Keratinocyte (primary cell): ENCODE results near the gene MT1B. TPM values are rescaled to one million over a fixed set of nuclear protein-coding genes. Genes with fewer than 3 reads are reported as not detected.

Experiments used
- DNase-seq: peaks from one replicate; pipeline ENCODE4 v3.0.0-alpha.2; 2011; ENCODE audit warnings: low read depth, missing footprints, low spot score
- FAIRE-seq: peaks from 2 replicates; lab custom pipeline; 2011; peaks lifted over from hg19 to GRCh38; lab: Jason Lieb, UNC
- H2AFZ ChIP-seq: 2 replicates; pipeline ENCODE4 v1.6.0; 2012; ENCODE audit warnings: low read length, control low read depth, inconsistent platforms; ENCODE audit not compliant: control insufficient read depth
- H3K27ac ChIP-seq: 2 replicates; pipeline ENCODE4 v1.5.1; 2011; ENCODE audit warnings: low read length; ENCODE audit not compliant: control insufficient read depth, insufficient read depth
- H3K27me3 ChIP-seq: 3 replicates; pipeline ENCODE4 v1.6.0; 2011; ENCODE audit warnings: low read length; ENCODE audit not compliant: control insufficient read depth, insufficient read depth; ENCODE audit errors: extremely low read depth
- H3K36me3 ChIP-seq, 2 experiments: 2 replicates in 1 of 2; 3 replicates in 1 of 2; pipeline ENCODE4 v1.5.1; 2011; ENCODE audit warnings: low read length in 2 of 2, mild to moderate bottlenecking in 1 of 2; ENCODE audit not compliant: control insufficient read depth in 2 of 2, insufficient read depth in 2 of 2; ENCODE audit errors: extremely low read depth in 1 of 2
- H3K4me1 ChIP-seq: 3 replicates; pipeline ENCODE4 v1.5.1; 2011; ENCODE audit warnings: low read length; ENCODE audit not compliant: control insufficient read depth, insufficient read depth; ENCODE audit errors: extremely low read depth
- H3K4me2 ChIP-seq: 3 replicates; pipeline ENCODE4 v1.6.0; 2011; ENCODE audit warnings: low read depth, low read length; ENCODE audit not compliant: control insufficient read depth, insufficient read depth; ENCODE audit errors: extremely low read depth
- H3K4me3 ChIP-seq, 3 experiments: fragments of 200-600 bp in 1 of 3; sonication (generic) in 1 of 3; 2 replicates in 2 of 3; 3 replicates in 1 of 3; pipeline ENCODE4 v1.5.1; 2011 to 2016; ENCODE audit warnings: low read length in 3 of 3, mild to moderate bottlenecking in 3 of 3, control low read depth in 2 of 3, inconsistent platforms in 1 of 3, low read depth in 1 of 3, mixed read lengths in 1 of 3, mixed run types in 1 of 3, moderate library complexity in 1 of 3; ENCODE audit not compliant: control insufficient read depth in 2 of 3, insufficient read depth in 2 of 3; ENCODE audit errors: extremely low read depth in 1 of 3
- H3K79me2 ChIP-seq: 2 replicates; pipeline ENCODE4 v1.6.0; 2012; ENCODE audit warnings: low read length; ENCODE audit not compliant: control insufficient read depth, insufficient read depth
- H3K9ac ChIP-seq: 3 replicates; pipeline ENCODE4 v1.6.0; 2011; ENCODE audit warnings: low read length; ENCODE audit not compliant: control insufficient read depth, insufficient read depth; ENCODE audit errors: extremely low read depth
- H3K9me1 ChIP-seq: 3 replicates; pipeline ENCODE4 v1.6.0; 2011; ENCODE audit warnings: low read length; ENCODE audit not compliant: control insufficient read depth, insufficient read depth; ENCODE audit errors: extremely low read depth
- H3K9me3 ChIP-seq: 2 replicates; pipeline ENCODE4 v1.5.1; 2012; ENCODE audit warnings: low read depth, low read length; ENCODE audit not compliant: control insufficient read depth
- H4K20me1 ChIP-seq: 3 replicates; pipeline ENCODE4 v1.6.0; 2011; ENCODE audit warnings: low read length; ENCODE audit not compliant: control insufficient read depth, insufficient read depth; ENCODE audit errors: extremely low read depth
- CTCF ChIP-seq, 3 experiments: IDR thresholded peaks in 1 of 3; conservative IDR thresholded peaks in 1 of 3; optimal IDR thresholded peaks in 1 of 3; 2 replicates in 2 of 3; 3 replicates in 1 of 3; pipeline versions ENCODE3 to v1.5.1; 2011; ENCODE audit warnings: low read length in 3 of 3, mild to moderate bottlenecking in 3 of 3, moderate library complexity in 2 of 3, control low read depth in 1 of 3, inconsistent platforms in 1 of 3; ENCODE audit not compliant: insufficient read depth in 2 of 3; ENCODE audit errors: extremely low read depth in 1 of 3
- EZH2 ChIP-seq: IDR thresholded peaks from one replicate; pipeline ENCODE4 v1.6.1; 2012; ENCODE audit warnings: inconsistent platforms, mild to moderate bottlenecking, low read length, moderate library complexity
- dilution Hi-C: fragments of 300-500 bp; cut with MboI; formaldehyde crosslinking; loops from one replicate; pipeline ENCODE4 v1.7.0; 2020; ENCODE audit warnings: low sequenced_read_pairs; ENCODE audit not compliant: extremely low pct_ligation_motif_present
- polyA plus RNA-seq, 5 experiments: library from polyadenylated mRNA; depleted of rRNA in 3 of 5; stranded (reverse) in 3 of 5; stranded (forward) in 1 of 5; unstranded in 1 of 5; fragments of >200 nt; gene quantifications; 1 replicate in 1 of 5; 2 replicates in 3 of 5; 3 replicates in 1 of 5; pipeline versions ENCODE4 v1.2.1 to v1.2.3, GENCODE V29; 2011 to 2012; ENCODE audit warnings: missing spikeins in 2 of 5, low read depth in 1 of 5, low replicate concordance in 1 of 5

The MT1B gene
- polyA plus RNA-seq, 1 donor (not counting 4 experiments of a cell fraction or from before 2014, with no cell fraction given): not detected

- Histone ChIP-seq H3K4me2 (no peak overlapping the region), H4K20me1 (no peaks in the 10 kb centered on the region), H2AFZ (no peak overlapping the region), H3K4me1 (peaks cover 25% of the 10 kb centered on the region), H3K9ac (no peak overlapping the region), H3K9me3 (no peaks in the 10 kb centered on the region), H3K79me2 (peaks cover 4% of the 10 kb centered on the region), H3K36me3 (peaks cover 0 to 2% of the 10 kb centered on the region in 2 experiments), H3K27me3 (no peaks in the 10 kb centered on the region), H3K4me3 (no peak overlapping the region), H3K9me1 (no peaks in the 10 kb centered on the region), H3K27ac (no peak overlapping the region)
- FAIRE-seq (no peak), DNase-seq (no peak)
- TF ChIP-seq EZH2 (no peak), CTCF (optimal IDR thresholded peaks at IDR 0.05 in 1 of 3, IDR thresholded peaks at IDR 0.05 in 1 of 3, conservative IDR thresholded peaks at IDR 0.05 in 1 of 3; ENCODE audit: extremely low read depth in 1 of 3, insufficient read depth in 2 of 3, low read length in 3 of 3) (no peak)
- dilution Hi-C loops: no loop called here
These were observed 27.5 kb downstream of the MT1B start for GRCh38 chr16:56679078-56679730.

GRCh38 chr16:56679818-56680217, 28.1 kb downstream of the MT1B start:
- peaks cover 4% of the 10 kb centered on the region for H3K79me2 ChIP-seq
- H3K9me3 ChIP-seq: no peaks in the 10 kb centered on the region
- peaks cover 30% of the 10 kb centered on the region for H3K4me1 ChIP-seq
- H3K27me3 ChIP-seq: no peaks in the 10 kb centered on the region
- dilution Hi-C loops: no loop called here
- H3K27ac ChIP-seq: no peak overlapping the region
- FAIRE-seq: no peak
- no peaks in the 10 kb centered on the region for H3K9me1 ChIP-seq
- H3K36me3 ChIP-seq: peaks cover 0 to 3% of the 10 kb centered on the region in 2 experiments
- no peak for DNase-seq
- no peak for TF ChIP-seq EZH2
- no peak for TF ChIP-seq CTCF (optimal IDR thresholded peaks at IDR 0.05 in 1 of 3, IDR thresholded peaks at IDR 0.05 in 1 of 3, conservative IDR thresholded peaks at IDR 0.05 in 1 of 3; ENCODE audit: extremely low read depth in 1 of 3, insufficient read depth in 2 of 3, low read length in 3 of 3)
- H2AFZ ChIP-seq: no peak overlapping the region
- no peak overlapping the region for H3K4me3 ChIP-seq
- H3K4me2 ChIP-seq: no peak overlapping the region
- H3K9ac ChIP-seq: no peak overlapping the region
- H4K20me1 ChIP-seq: no peaks in the 10 kb centered on the region
